HepG2 (cell line): ENCODE results near the gene MEG3. TPM values are rescaled to one million over a fixed set of nuclear protein-coding genes. Genes with fewer than 3 reads are reported as not detected.

Source experiments
- AKNA ChIP-seq: sonication (generic); formaldehyde crosslinking; IDR thresholded peaks from 2 replicates; pipeline ENCODE4 v1.4.0; 2020; ENCODE audit warnings: missing genetic modification reagents, borderline replicate concordance
- ARHGAP35 ChIP-seq: sonication (generic); formaldehyde crosslinking; IDR thresholded peaks from 2 replicates; pipeline ENCODE4 v1.9.0; 2022; ENCODE audit warnings: mild to moderate bottlenecking, inconsistent platforms, moderate library complexity, missing genetic modification reagents, borderline replicate concordance
- CERS6 ChIP-seq: sonication (generic); formaldehyde crosslinking; IDR thresholded peaks from 2 replicates; pipeline ENCODE4 v1.5.0; 2020; ENCODE audit warnings: missing genetic modification reagents
- CSRNP2 ChIP-seq: sonication (generic); formaldehyde crosslinking; conservative IDR thresholded peaks from 2 replicates; pipeline ENCODE4 v1.8.0; 2022; ENCODE audit warnings: low read depth, missing genetic modification reagents
- HNRNPUL1 ChIP-seq: fragments of 200-400 bp; formaldehyde crosslinking; IDR thresholded peaks from 2 replicates; pipeline ENCODE4 v1.6.1; 2017; ENCODE audit warnings: low read depth, mild to moderate bottlenecking, low read length, moderate library complexity
- MIER2 ChIP-seq: IDR thresholded peaks from 2 replicates; pipeline ENCODE4 v1.6.1; 2016; ENCODE audit warnings: missing biosample characterization, missing genetic modification reagents
- MTF1 ChIP-seq: sonication (generic); formaldehyde crosslinking; IDR thresholded peaks from 2 replicates; pipeline ENCODE4 v1.5.0; 2020; ENCODE audit warnings: missing genetic modification reagents
- NCOA5 ChIP-seq: sonication (generic); formaldehyde crosslinking; IDR thresholded peaks from 2 replicates; pipeline ENCODE4 v1.4.0; 2020; ENCODE audit warnings: missing genetic modification reagents
- NFKBIZ ChIP-seq: IDR thresholded peaks from 2 replicates; pipeline ENCODE4 v1.6.1; 2018; ENCODE audit warnings: missing genetic modification reagents, missing compliant biosample characterization
- PRMT3 ChIP-seq: sonication (generic); formaldehyde crosslinking; IDR thresholded peaks from 2 replicates; pipeline ENCODE4 v1.8.1; 2022; ENCODE audit warnings: low read depth, mild to moderate bottlenecking, moderate library complexity, missing genetic modification reagents, borderline replicate concordance
- REST ChIP-seq, 2 experiments: IDR thresholded peaks; 2 replicates each; pipeline ENCODE4 v1.6.1; 2011 to 2012; ENCODE audit warnings: low read length in 2 of 2, borderline replicate concordance in 1 of 2, low read depth in 1 of 2, mild to moderate bottlenecking in 1 of 2, moderate library complexity in 1 of 2
- SMAD1 ChIP-seq: sonication (generic); formaldehyde crosslinking; IDR thresholded peaks from 2 replicates; pipeline ENCODE4 v1.4.0; 2020; ENCODE audit warnings: missing genetic modification reagents, low read depth, mild to moderate bottlenecking, borderline replicate concordance
- SMYD3 ChIP-seq: sonication (generic); formaldehyde crosslinking; IDR thresholded peaks from 2 replicates; pipeline ENCODE4 v1.8.1; 2023; ENCODE audit warnings: mild to moderate bottlenecking, missing genetic modification reagents
- XRCC5 ChIP-seq: fragments of 200-400 bp; formaldehyde crosslinking; optimal IDR thresholded peaks from 2 replicates; pipeline ENCODE3; 2017; ENCODE audit warnings: mild to moderate bottlenecking, low read length
- ZFY ChIP-seq: sonication (generic); formaldehyde crosslinking; IDR thresholded peaks from 2 replicates; pipeline ENCODE4 v1.4.0; 2020; ENCODE audit warnings: missing genetic modification reagents
- ZNF18 ChIP-seq: sonication (generic); formaldehyde crosslinking; IDR thresholded peaks from 2 replicates; pipeline ENCODE4 v1.8.0; 2022; ENCODE audit warnings: mild to moderate bottlenecking, missing genetic modification reagents; ENCODE audit not compliant: insufficient replicate concordance
- ZNF557 ChIP-seq: sonication (generic); formaldehyde crosslinking; IDR thresholded peaks from 2 replicates; pipeline ENCODE4 v1.4.0; 2020; ENCODE audit warnings: missing genetic modification reagents
- ZNF850 ChIP-seq: sonication (generic); formaldehyde crosslinking; conservative IDR thresholded peaks from 2 replicates; pipeline ENCODE4 v1.9.0; 2021; ENCODE audit warnings: mild to moderate bottlenecking, missing genetic modification reagents
- polyA plus RNA-seq, 8 experiments: library from polyadenylated mRNA; depleted of rRNA in 3 of 8; stranded (reverse) in 7 of 8; unstranded in 1 of 8; fragments of >200 nt; fragmentation: Illumina TruSeq in 4 of 8; extraction: Trizol in 4 of 8; gene quantifications; 2 replicates each; pipeline versions ENCODE4 v1.2.1 to v1.2.3, GENCODE V29; 2011 to 2016; ENCODE audit warnings: low read depth in 4 of 8, missing spikeins in 1 of 8, mixed read lengths in 1 of 8; ENCODE audit not compliant: insufficient read depth in 1 of 8
- total RNA-seq, 5 experiments: library from RNA; depleted of rRNA; stranded (reverse); fragments of >200 nt; fragmentation: Illumina TruSeq; extraction: Trizol; gene quantifications; 2 replicates each; pipeline ENCODE4 v1.2.3, GENCODE V29; 2016; ENCODE audit warnings: low read depth in 1 of 5

Gene MEG3
- total and polyA plus RNA-seq, 2 of the 13 experiments (the other 11 are each of a cell fraction or from before 2014, with no cell fraction given): 0.17 TPM; not detected in 1

GRCh38 chr14:100906420-100906819 lies 80.5 kb downstream of the MEG3 start (continued):
- TF ChIP-seq REST (IDR thresholded peaks at IDR 0.05; ENCODE audit: borderline replicate concordance in 1 of 2, low read depth in 1 of 2, low read length in 2 of 2): no peak
- no peak for TF ChIP-seq SMYD3 (CRISPR knock-in tag)
- no peak for TF ChIP-seq ZFY (CRISPR knock-in tag)
- no peak for TF ChIP-seq MIER2 (CRISPR knock-in tag)
- no peak for TF ChIP-seq CERS6 (CRISPR knock-in tag)
- no peak for TF ChIP-seq AKNA
- no peak for TF ChIP-seq SMAD1 (CRISPR knock-in tag)
- no peak for TF ChIP-seq NFKBIZ (CRISPR knock-in tag)
- no peak for TF ChIP-seq ARHGAP35 (CRISPR knock-in tag)
- no peak for TF ChIP-seq ZNF18
- no peak for TF ChIP-seq MTF1
- TF ChIP-seq ZNF557: no peak
- no peak for TF ChIP-seq CSRNP2
- no peak for TF ChIP-seq XRCC5
- no peak for TF ChIP-seq HNRNPUL1
- TF ChIP-seq ZNF850 (CRISPR knock-in tag): no peak
- TF ChIP-seq PRMT3 (CRISPR knock-in tag): no peak
- no peak for TF ChIP-seq NCOA5 (CRISPR knock-in tag)
